Aorta (tissue), 5 donors: ENCODE measurements around the gene PDCD1. TPM values are rescaled to one million over a fixed set of nuclear protein-coding genes. Genes with fewer than 3 reads are reported as not detected.
A peak's percentile ranks its signal among the peaks of the same experiment; 100 is the strongest.

ENCODE experiments used
- ATAC-seq: fragments of 200-7000 bp; cut with Tn5 transposase; one replicate; pipeline ENCODE4 v1.9.1; 2022; ENCODE audit warnings: moderate library complexity; ENCODE audit not compliant: low FRiP score
- DNase-seq, 2 donors: peaks; one replicate each; pipeline ENCODE4 v3.0.0-alpha.2; 2020
- H3K27ac ChIP-seq, 2 donors: one replicate each; pipeline ENCODE4 v1.5.1; 2013; ENCODE audit warnings: low read length in 2 of 2, mild to moderate bottlenecking in 2 of 2, moderate library complexity in 2 of 2, control low read depth in 1 of 2, inconsistent platforms in 1 of 2, low read depth in 1 of 2
- H3K27me3 ChIP-seq, 2 donors: one replicate each; pipeline ENCODE4 v1.6.1; 2013; ENCODE audit warnings: control low read depth in 1 of 2, low read length in 1 of 2, mild to moderate bottlenecking in 1 of 2, moderate library complexity in 1 of 2; ENCODE audit not compliant: insufficient read depth in 2 of 2, control insufficient read depth in 1 of 2
- H3K36me3 ChIP-seq, 2 donors: one replicate each; pipeline ENCODE4 v1.6.1; 2013; ENCODE audit warnings: control low read depth in 1 of 2, low read length in 1 of 2, mild to moderate bottlenecking in 1 of 2; ENCODE audit not compliant: insufficient read depth in 2 of 2, control insufficient read depth in 1 of 2
- H3K4me1 ChIP-seq, 2 donors: one replicate each; pipeline ENCODE4 v1.6.1; 2013; ENCODE audit warnings: low read length in 2 of 2, control low read depth in 1 of 2, mild to moderate bottlenecking in 1 of 2, moderate library complexity in 1 of 2; ENCODE audit not compliant: insufficient read depth in 2 of 2, control insufficient read depth in 1 of 2
- H3K4me3 ChIP-seq, 2 donors: one replicate each; pipeline ENCODE4 v1.5.1; 2013; ENCODE audit warnings: low read length in 2 of 2, control low read depth in 1 of 2, mild to moderate bottlenecking in 1 of 2
- H3K9me3 ChIP-seq: one replicate; pipeline ENCODE4 v1.6.1; 2013; ENCODE audit warnings: mild to moderate bottlenecking, low read length; ENCODE audit not compliant: control insufficient read depth
- WGBS, 2 donors: extraction: QIAGEN DNeasy Blood & Tissue Kit; methylation state at CpG; one replicate each; pipeline ENCODE4 v1.1.7; 2013; 5-methylcytosine and 5-hydroxymethylcytosine counted together
- intact Hi-C, 2 donors: fragments of 100-400 bp; cut with DNase I; formaldehyde crosslinking; loops; one replicate each; pipeline versions ENCODE4 v1.14.2 to v1.15.0; 2022
- polyA plus RNA-seq, 2 donors: library from polyadenylated mRNA; stranded (reverse); fragments of 200-250 nt; gene quantifications; one replicate each; pipeline ENCODE4 v1.2.3, GENCODE V29; 2013
- total RNA-seq, 2 donors: library from RNA; stranded (reverse); fragmentation: NEBNext Ultra II Directional; extraction: Animal tissue kit (Norgen Biotek cat#: 25700); gene quantifications; one replicate each; pipeline ENCODE4 v1.2.1, GENCODE V29; 2021
- donor health status: healthy with polysubstance abuse.
- donor health status: Bipolar disorder and iron deficiency.
- donor health status: DM: no; HTN: no; CAD: no.
- donor health status: DM: no; HTN: no; CAD: no.
- donor health status: DM: yes; HTN: yes; CAD: no.

PDCD1 gene
- total and polyA plus RNA-seq, 4 donors = 0.39 to 0.75 TPM; not detected in 2

GRCh38 chr2:241891315-241891987, 32.8 kb upstream of the PDCD1 start:
- ATAC-seq (no peak), DNase-seq (peak in 1 of 2 donors; percentile 57)
- H3K27me3 ChIP-seq = no peaks in the 10 kb centered on the region
- no peaks in the 10 kb centered on the region for H3K4me1 ChIP-seq
- intact Hi-C loops = no loop called here
- no peaks in the 10 kb centered on the region for H3K36me3 ChIP-seq
- 77 to 80% methylated on average over 27 of the region's 27 CpGs for WGBS, 2 donors
- H3K9me3 ChIP-seq = no peaks in the 10 kb centered on the region
- H3K4me3 ChIP-seq = no peak overlapping the region
- H3K27ac ChIP-seq = no peak overlapping the region

- DNase-seq (peak in 1 of 2 donors; percentile 30), ATAC-seq (no peak)
- no peaks in the 10 kb centered on the region for H3K9me3 ChIP-seq
- H3K27me3 ChIP-seq = no peaks in the 10 kb centered on the region
- H3K27ac ChIP-seq = no peak overlapping the region
- no peak overlapping the region for H3K4me3 ChIP-seq
- no peaks in the 10 kb centered on the region for H3K4me1 ChIP-seq
- intact Hi-C loops = no loop called here
- no peaks in the 10 kb centered on the region for H3K36me3 ChIP-seq
- 94 to 96% methylated on average over 29 of the region's 29 CpGs for WGBS, 2 donors
Measured at GRCh38 chr2:241890524-241891235, 32.0 kb upstream of the PDCD1 start.

GRCh38 chr2:241888641-241889040, 29.9 kb upstream of the PDCD1 start:
- WGBS, 2 donors = 67 to 81% methylated on average over 5 of the region's 6 CpGs
- Histone ChIP-seq H3K27me3 (no peaks in the 10 kb centered on the region), H3K36me3 (no peaks in the 10 kb centered on the region), H3K4me3 (no peak overlapping the region), H3K27ac (no peak overlapping the region), H3K4me1 (no peaks in the 10 kb centered on the region), H3K9me3 (no peaks in the 10 kb centered on the region)
- ATAC-seq (no peak), DNase-seq (peak in 1 of 2 donors; percentile 26)
- intact Hi-C loops = no loop called here

- intact Hi-C loops = no loop called here
- no peaks in the 10 kb centered on the region for H3K9me3 ChIP-seq
- ATAC-seq (no peak), DNase-seq (no peak)
- 90 to 95% methylated on average over 23 of the region's 24 CpGs for WGBS, 2 donors
- no peak overlapping the region for H3K4me3 ChIP-seq
- no peaks in the 10 kb centered on the region for H3K27me3 ChIP-seq
- no peaks in the 10 kb centered on the region for H3K36me3 ChIP-seq
- no peak overlapping the region for H3K27ac ChIP-seq
- no peaks in the 10 kb centered on the region for H3K4me1 ChIP-seq
Measured at GRCh38 chr2:241887806-241888522, 29.3 kb upstream of the PDCD1 start.

- Histone ChIP-seq H3K4me1 (no peaks in the 10 kb centered on the region), H3K27ac (no peak overlapping the region), H3K27me3 (no peaks in the 10 kb centered on the region), H3K4me3 (no peak overlapping the region), H3K36me3 (no peaks in the 10 kb centered on the region), H3K9me3 (no peaks in the 10 kb centered on the region)
- DNase-seq (no peak), ATAC-seq (no peak)
- 96% methylated on average over 19 of the region's 19 CpGs for WGBS, 2 donors
- intact Hi-C loops = no loop called here
Measured at GRCh38 chr2:241886840-241887447, 28.2 kb upstream of the PDCD1 start.

GRCh38 chr2:241885946-241886643, 27.4 kb upstream of the PDCD1 start:
- Histone ChIP-seq H3K27ac (no peak overlapping the region), H3K27me3 (no peaks in the 10 kb centered on the region), H3K4me3 (no peak overlapping the region), H3K36me3 (no peaks in the 10 kb centered on the region), H3K9me3 (no peaks in the 10 kb centered on the region), H3K4me1 (no peaks in the 10 kb centered on the region)
- DNase-seq = no peak
- WGBS, 2 donors = 68 to 76% methylated on average over 15 of the region's 15 CpGs
- intact Hi-C loops = no loop called here
- no peak for ATAC-seq

- Histone ChIP-seq H3K9me3 (no peaks in the 10 kb centered on the region), H3K27me3 (no peaks in the 10 kb centered on the region), H3K36me3 (no peaks in the 10 kb centered on the region), H3K4me1 (no peaks in the 10 kb centered on the region), H3K27ac (no peak overlapping the region), H3K4me3 (no peak overlapping the region)
- 86 to 90% methylated on average over 16 of the region's 16 CpGs for WGBS, 2 donors
- no peak for DNase-seq
- no peak for ATAC-seq
- intact Hi-C loops = no loop called here
Measured at GRCh38 chr2:241885291-241885945, 26.7 kb upstream of the PDCD1 start.

- DNase-seq = no peak
- no peak overlapping the region for H3K27ac ChIP-seq
- no peaks in the 10 kb centered on the region for H3K9me3 ChIP-seq
- intact Hi-C loops = no loop called here
- H3K4me3 ChIP-seq = no peak overlapping the region
- H3K27me3 ChIP-seq = no peaks in the 10 kb centered on the region
- 92 to 97% methylated on average over 8 of the region's 8 CpGs for WGBS, 2 donors
- no peaks in the 10 kb centered on the region for H3K4me1 ChIP-seq
- no peak for ATAC-seq
- H3K36me3 ChIP-seq = no peaks in the 10 kb centered on the region
Measured at GRCh38 chr2:241884951-241885290, 26.2 kb upstream of the PDCD1 start.
